LNCAP (cell line): ENCODE measurements around the gene PNLDC1.

ENCODE experiments used
- TF ChIP-seq, protein P1 (sequence below): fragments of 450-650 bp; IDR thresholded peaks from 2 replicates; pipeline ENCODE4 v1.5.1; 2017; ENCODE audit warnings: mild to moderate bottlenecking

The PNLDC1 gene

DNA sequence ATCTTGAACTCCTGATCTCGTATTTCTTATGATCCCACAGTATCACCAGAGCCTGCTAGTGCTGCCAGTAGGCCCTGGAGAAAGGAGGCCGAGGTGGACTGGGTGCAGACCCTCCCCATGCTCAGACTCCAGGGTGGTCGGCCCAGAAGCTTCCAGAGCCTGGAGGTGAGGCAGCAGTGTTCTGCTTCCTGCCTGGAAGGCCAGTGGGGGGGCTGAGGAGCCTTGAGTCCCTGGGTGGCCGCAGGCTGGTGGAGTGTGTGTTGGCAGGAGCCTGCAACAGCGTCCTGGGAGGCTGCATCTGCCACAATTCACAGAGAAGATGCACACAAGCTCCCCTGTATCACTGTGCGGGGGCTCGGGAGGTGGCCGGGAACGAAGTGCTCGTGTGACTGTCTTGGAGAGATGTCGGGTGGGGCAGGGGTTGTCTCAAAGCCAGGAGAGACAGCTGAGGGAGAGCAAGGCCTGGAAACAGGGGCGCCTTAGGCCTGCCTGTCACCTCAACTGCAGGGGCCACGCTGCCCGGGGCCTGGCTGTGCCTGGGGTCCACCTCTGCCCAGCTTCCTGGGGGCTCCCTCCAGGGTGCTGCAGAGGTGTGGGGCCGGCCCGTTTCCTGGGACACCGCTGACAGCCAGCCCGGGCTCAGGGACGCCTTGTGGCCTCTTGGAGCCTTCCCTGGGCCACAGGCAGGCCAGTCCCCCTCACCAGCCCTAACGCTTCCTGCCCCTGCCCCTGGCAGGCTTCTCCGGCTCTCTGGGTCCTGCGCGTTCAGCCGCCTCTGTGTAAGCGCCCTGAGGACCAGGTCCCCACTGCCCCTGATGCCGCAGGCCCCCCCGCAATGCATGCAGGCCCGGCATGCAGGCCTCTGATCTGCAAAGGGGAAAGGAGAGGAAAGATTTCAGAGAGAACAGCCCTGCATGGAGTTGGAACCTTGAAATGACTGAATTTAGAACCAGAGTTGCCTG is 66.5 kb downstream of the PNLDC1 start:
- TF ChIP-seq, protein P1, sequence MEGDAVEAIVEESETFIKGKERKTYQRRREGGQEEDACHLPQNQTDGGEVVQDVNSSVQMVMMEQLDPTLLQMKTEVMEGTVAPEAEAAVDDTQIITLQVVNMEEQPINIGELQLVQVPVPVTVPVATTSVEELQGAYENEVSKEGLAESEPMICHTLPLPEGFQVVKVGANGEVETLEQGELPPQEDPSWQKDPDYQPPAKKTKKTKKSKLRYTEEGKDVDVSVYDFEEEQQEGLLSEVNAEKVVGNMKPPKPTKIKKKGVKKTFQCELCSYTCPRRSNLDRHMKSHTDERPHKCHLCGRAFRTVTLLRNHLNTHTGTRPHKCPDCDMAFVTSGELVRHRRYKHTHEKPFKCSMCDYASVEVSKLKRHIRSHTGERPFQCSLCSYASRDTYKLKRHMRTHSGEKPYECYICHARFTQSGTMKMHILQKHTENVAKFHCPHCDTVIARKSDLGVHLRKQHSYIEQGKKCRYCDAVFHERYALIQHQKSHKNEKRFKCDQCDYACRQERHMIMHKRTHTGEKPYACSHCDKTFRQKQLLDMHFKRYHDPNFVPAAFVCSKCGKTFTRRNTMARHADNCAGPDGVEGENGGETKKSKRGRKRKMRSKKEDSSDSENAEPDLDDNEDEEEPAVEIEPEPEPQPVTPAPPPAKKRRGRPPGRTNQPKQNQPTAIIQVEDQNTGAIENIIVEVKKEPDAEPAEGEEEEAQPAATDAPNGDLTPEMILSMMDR = no peak
